Osteocyte (in vitro differentiated cells): Measurements from ENCODE around the gene ADO. TPM values are rescaled to one million over a fixed set of nuclear protein-coding genes. Genes with fewer than 3 reads are reported as not detected.

ENCODE experiments used
- DNase-seq: peaks from one replicate; pipeline ENCODE4 v3.0.0; 2021; ENCODE audit warnings: mixed read lengths; ENCODE audit not compliant: unreplicated experiment; ENCODE audit errors: extremely low spot score
- H3K27ac Mint-ChIP-seq: one replicate; pipeline ENCODE4 v1.8.0; 2021; ENCODE audit warnings: mild to moderate bottlenecking, mixed read lengths; ENCODE audit not compliant: unreplicated experiment
- H3K27me3 Mint-ChIP-seq: one replicate; pipeline ENCODE4 v1.8.0; 2021; ENCODE audit warnings: mixed read lengths; ENCODE audit not compliant: unreplicated experiment
- H3K36me3 Mint-ChIP-seq: one replicate; pipeline ENCODE4 v1.8.0; 2021; ENCODE audit warnings: mixed read lengths; ENCODE audit not compliant: unreplicated experiment
- H3K4me1 Mint-ChIP-seq: one replicate; pipeline ENCODE4 v1.8.0; 2021; ENCODE audit warnings: mixed read lengths; ENCODE audit not compliant: unreplicated experiment
- H3K4me3 Mint-ChIP-seq: one replicate; pipeline ENCODE4 v1.8.0; 2021; ENCODE audit warnings: mild to moderate bottlenecking, moderate library complexity, mixed read lengths; ENCODE audit not compliant: unreplicated experiment
- H3K9me3 Mint-ChIP-seq: one replicate; pipeline ENCODE4 v1.8.0; 2021; ENCODE audit warnings: mixed read lengths; ENCODE audit not compliant: unreplicated experiment
- total RNA-seq: library from RNA; stranded (reverse); gene quantifications from 2 replicates; pipeline ENCODE4 v1.2.1, GENCODE V29; 2021
- TF ChIP-seq, protein P1 (sequence below): fragments of 200-600 bp; sonication (generic); IDR thresholded peaks from 2 replicates; pipeline ENCODE4 v1.5.0; 2021; ENCODE audit warnings: antibody characterized with exemption, mild to moderate bottlenecking, moderate library complexity

The ADO gene
- total RNA-seq, 1 donor from 2014 or later, result 17.5 TPM

DNA sequence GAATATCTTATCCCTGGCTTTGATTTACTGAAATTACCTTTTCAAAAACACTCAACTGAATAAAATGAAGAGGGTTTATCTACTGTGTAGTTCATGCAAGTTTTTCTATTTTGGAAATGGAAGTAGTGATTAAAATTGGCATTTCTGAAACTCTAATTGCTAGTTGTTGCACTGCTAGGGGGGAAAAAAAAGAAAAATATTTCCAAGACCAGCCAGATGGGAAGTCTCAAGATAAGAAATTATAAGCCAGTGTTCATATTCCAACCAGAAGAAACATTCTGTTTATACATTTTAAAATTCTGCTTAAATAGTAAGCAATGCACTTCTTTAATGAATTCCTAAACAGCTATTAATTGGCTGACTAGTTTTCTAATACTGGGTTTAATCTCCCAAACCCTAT lies 9.4 kb upstream of the ADO start:
- TF ChIP-seq, protein P1, sequence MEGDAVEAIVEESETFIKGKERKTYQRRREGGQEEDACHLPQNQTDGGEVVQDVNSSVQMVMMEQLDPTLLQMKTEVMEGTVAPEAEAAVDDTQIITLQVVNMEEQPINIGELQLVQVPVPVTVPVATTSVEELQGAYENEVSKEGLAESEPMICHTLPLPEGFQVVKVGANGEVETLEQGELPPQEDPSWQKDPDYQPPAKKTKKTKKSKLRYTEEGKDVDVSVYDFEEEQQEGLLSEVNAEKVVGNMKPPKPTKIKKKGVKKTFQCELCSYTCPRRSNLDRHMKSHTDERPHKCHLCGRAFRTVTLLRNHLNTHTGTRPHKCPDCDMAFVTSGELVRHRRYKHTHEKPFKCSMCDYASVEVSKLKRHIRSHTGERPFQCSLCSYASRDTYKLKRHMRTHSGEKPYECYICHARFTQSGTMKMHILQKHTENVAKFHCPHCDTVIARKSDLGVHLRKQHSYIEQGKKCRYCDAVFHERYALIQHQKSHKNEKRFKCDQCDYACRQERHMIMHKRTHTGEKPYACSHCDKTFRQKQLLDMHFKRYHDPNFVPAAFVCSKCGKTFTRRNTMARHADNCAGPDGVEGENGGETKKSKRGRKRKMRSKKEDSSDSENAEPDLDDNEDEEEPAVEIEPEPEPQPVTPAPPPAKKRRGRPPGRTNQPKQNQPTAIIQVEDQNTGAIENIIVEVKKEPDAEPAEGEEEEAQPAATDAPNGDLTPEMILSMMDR, result no peak

DNA sequence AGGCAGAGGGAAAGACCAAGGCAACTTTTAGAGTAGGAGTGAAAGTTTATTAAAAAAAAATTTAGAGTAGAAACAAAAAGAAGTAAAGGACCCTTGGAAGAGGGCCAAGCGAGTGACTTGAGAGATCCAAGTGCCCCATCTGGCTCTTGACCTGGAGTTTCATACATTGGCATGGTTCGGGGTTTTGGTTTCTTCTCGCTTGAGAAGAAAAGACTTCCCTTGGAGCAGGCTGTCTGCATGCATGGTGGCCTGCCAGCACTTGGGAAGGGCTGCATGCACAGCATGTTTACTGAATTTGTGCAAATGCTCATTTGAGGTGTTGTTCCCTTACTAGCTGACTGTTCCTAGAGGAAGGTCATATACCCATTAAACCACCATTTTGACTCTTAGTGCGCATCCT lies 8.8 kb upstream of the ADO start:
- peaks cover 18% of the 10 kb centered on the region for H3K4me1 Mint-ChIP-seq
- no peak for DNase-seq
- no peaks in the 10 kb centered on the region for H3K9me3 Mint-ChIP-seq
- H3K36me3 Mint-ChIP-seq, result no peaks in the 10 kb centered on the region
- peaks cover 40% of the 10 kb centered on the region for H3K27me3 Mint-ChIP-seq
- TF ChIP-seq, protein P1, result no peak
- no peak overlapping the region for H3K27ac Mint-ChIP-seq
- H3K4me3 Mint-ChIP-seq, result no peak overlapping the region

More for the DNA sequence above, 9.4 kb upstream of the ADO start:
- Mint-ChIP-seq H3K4me3 (no peak overlapping the region), H3K9me3 (no peaks in the 10 kb centered on the region), H3K27ac (no peak overlapping the region), H3K27me3 (peaks cover 34% of the 10 kb centered on the region), H3K36me3 (no peaks in the 10 kb centered on the region), H3K4me1 (peaks cover 18% of the 10 kb centered on the region)
- no peak for DNase-seq

DNA sequence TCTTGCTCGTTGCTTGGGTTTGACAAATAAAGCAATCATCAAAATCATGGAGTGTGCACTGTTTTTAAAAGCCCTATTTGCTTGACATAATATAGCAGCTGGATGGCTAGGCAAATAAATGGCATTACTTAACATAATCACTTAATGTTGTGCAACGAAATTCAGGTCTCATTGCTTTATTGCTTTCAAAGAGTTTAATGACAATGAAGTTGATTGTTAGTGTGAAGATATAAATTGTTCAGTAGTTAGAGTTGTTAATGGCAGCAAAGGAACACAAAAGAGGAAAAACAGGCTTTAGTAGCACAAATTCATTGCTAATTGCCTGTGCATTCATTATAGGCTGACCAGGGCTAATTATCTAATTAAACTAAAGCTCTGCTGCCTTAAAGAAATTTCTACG lies 7.6 kb upstream of the ADO start:
- TF ChIP-seq, protein P1, result no peak
- H3K27me3 Mint-ChIP-seq, result peaks cover 43% of the 10 kb centered on the region

DNA sequence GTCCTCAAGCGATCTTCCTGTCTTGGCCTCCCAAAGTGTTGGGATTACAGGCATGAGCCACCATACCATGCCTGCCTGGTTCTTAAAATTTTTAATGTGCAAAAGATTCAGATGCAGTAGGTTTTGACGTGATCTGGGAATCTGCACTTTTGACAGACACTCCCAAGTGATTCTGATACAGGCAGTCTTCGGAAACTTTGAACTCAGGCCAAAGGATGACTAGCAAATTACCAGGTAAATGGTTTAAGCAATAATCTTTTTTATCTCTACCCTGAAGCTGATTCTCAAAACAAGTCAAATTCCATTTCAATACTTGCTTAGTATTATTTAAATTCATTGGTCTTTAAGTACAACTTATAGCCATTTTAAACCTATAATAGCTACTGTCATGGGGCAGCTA lies 2.6 kb upstream of the ADO start:
- no peak for DNase-seq
- Mint-ChIP-seq H3K27ac (no peak overlapping the region), H3K27me3 (peaks cover 34% of the 10 kb centered on the region), H3K4me1 (peaks cover 16% of the 10 kb centered on the region), H3K9me3 (no peaks in the 10 kb centered on the region), H3K4me3 (no peak overlapping the region), H3K36me3 (peaks cover 2% of the 10 kb centered on the region)
- TF ChIP-seq, protein P1, result no peak

More for the DNA sequence above, 7.6 kb upstream of the ADO start:
- DNase-seq, result no peak
- no peak overlapping the region for H3K4me3 Mint-ChIP-seq
- no peak overlapping the region for H3K27ac Mint-ChIP-seq
- H3K9me3 Mint-ChIP-seq, result no peaks in the 10 kb centered on the region
- H3K36me3 Mint-ChIP-seq, result no peaks in the 10 kb centered on the region
- H3K4me1 Mint-ChIP-seq, result peaks cover 18% of the 10 kb centered on the region

DNA sequence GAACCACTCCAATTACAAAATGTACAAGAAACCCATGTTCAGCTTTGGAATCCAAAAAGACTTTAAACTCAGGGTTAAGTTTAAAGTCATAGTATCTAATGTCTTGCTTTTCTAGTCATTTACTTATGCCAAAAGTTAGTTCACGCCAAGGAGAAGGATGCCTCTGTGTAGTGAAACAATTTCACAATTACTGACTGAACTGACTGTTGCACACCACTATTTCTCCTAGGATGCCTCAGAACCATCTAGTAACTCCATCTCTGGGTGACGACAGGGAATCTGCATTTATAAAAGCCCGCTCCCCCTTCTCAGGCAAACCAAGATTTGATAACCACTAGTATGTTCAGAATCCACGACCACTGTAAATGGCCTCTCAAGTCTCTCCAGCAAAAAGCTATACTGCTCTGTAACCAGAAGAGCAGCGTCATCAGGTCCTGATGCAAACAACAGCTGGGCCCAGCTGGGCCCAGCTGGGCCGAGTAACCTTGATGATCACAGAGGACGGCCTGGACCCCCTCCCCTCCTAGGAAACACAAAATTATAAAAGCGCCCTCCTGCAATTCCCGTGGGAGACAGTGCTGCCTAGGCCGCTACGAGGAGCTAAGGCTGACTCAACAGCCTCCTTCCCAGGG lies 680 bp upstream of the ADO start:
- no peaks in the 10 kb centered on the region for H3K9me3 Mint-ChIP-seq
- TF ChIP-seq, protein P1, result no peak
- H3K27me3 Mint-ChIP-seq, result peaks cover 19% of the 10 kb centered on the region
- H3K4me3 Mint-ChIP-seq, result peak overlapping the region; percentile 93
- peaks cover 8% of the 10 kb centered on the region for H3K36me3 Mint-ChIP-seq
- H3K27ac Mint-ChIP-seq, result peak overlapping the region; percentile 99
- DNase-seq, result no peak
- H3K4me1 Mint-ChIP-seq, result peaks cover 25% of the 10 kb centered on the region
